Measurements from ENCODE around the gene SMIM14.
"Not testable (repeated sequence)": the region's sequence is repeated elsewhere in the genome, so short reads cannot be mapped to it uniquely, and the experiment has no call there.

The SMIM14 gene

GRCh38 chr4:39518484-39518883 is 120.2 kb downstream of the SMIM14 start:
- CTCF ChIA-PET, result no interaction called here
- no peak overlapping the region for H3K27ac ChIP-seq
- no peak for DNase-seq (ENCODE audit: low spot score)
- POLR2A ChIA-PET (ENCODE audit: low non-redundant PET), result no interaction called here
- no peak for TF ChIP-seq CTCF (conservative IDR thresholded peaks at IDR 0.05; ENCODE audit: low read depth)

- CTCF ChIA-PET, result no interaction called here
- DNase-seq (ENCODE audit: low spot score), result no peak
- peak overlapping the region; percentile 70 for H3K27ac ChIP-seq
- no peak for TF ChIP-seq CTCF (conservative IDR thresholded peaks at IDR 0.05; ENCODE audit: low read depth)
- POLR2A ChIA-PET (ENCODE audit: low non-redundant PET), result interaction anchor here (0.6 kb wide), 1 partner anchor 60 kb away, joined by 3 read pairs; no protein-coding TSS in a partner anchor
These were observed 122.2 kb downstream of the SMIM14 start for GRCh38 chr4:39516407-39516966.

- POLR2A ChIA-PET (ENCODE audit: low non-redundant PET), result interaction anchor here (0.6 kb wide), 1 partner anchor 59 kb away, joined by 3 read pairs; no protein-coding TSS in a partner anchor
- DNase-seq (ENCODE audit: low spot score); CTCF ChIA-PET: not testable (repeated sequence)
- H3K27ac ChIP-seq, result peak overlapping the region; percentile 70
These were observed 122.8 kb downstream of the SMIM14 start for GRCh38 chr4:39515669-39516401.

GRCh38 chr4:39514888-39515401 is 123.7 kb downstream of the SMIM14 start:
- TF ChIP-seq CTCF (conservative IDR thresholded peaks at IDR 0.05; ENCODE audit: low read depth), result no peak
- CTCF ChIA-PET, result no interaction called here
- peak overlapping the region; percentile 78 for H3K27ac ChIP-seq
- peak; percentile 31 for DNase-seq (ENCODE audit: low spot score)
- POLR2A ChIA-PET (ENCODE audit: low non-redundant PET), result no interaction called here

- DNase-seq (ENCODE audit: low spot score), result not testable (repeated sequence)
- H3K27ac ChIP-seq, result peak overlapping the region; percentile 78
These were observed 124.4 kb downstream of the SMIM14 start for GRCh38 chr4:39514266-39514665.

GRCh38 chr4:39510348-39510929 is 128.2 kb downstream of the SMIM14 start:
- no peak overlapping the region for H3K27ac ChIP-seq
- DNase-seq (ENCODE audit: low spot score), result no peak
- TF ChIP-seq CTCF (conservative IDR thresholded peaks at IDR 0.05; ENCODE audit: low read depth), result no peak
- POLR2A ChIA-PET (ENCODE audit: low non-redundant PET), result no interaction called here
- CTCF ChIA-PET, result interaction anchor here (0.5 to 0.7 kb wide), 2 partner anchors 13 to 42 kb away, joined by 3 to 4 read pairs; no protein-coding TSS in a partner anchor

More at GRCh38 chr4:39514266-39514665, 124.4 kb downstream of the SMIM14 start:
- POLR2A ChIA-PET (ENCODE audit: low non-redundant PET), result interaction anchor here (0.6 kb wide), 1 partner anchor 143 kb away, joined by 3 read pairs; no protein-coding TSS in a partner anchor
- CTCF ChIA-PET, result not testable (repeated sequence)

- H3K27ac ChIP-seq, result no peak overlapping the region
- POLR2A ChIA-PET (ENCODE audit: low non-redundant PET), result no interaction called here
- no peak for TF ChIP-seq CTCF (conservative IDR thresholded peaks at IDR 0.05; ENCODE audit: low read depth)
- no peak for DNase-seq (ENCODE audit: low spot score)
- CTCF ChIA-PET, result interaction anchor here (0.6 kb wide), 1 partner anchor 20 kb away, joined by 3 read pairs; no protein-coding TSS in a partner anchor
These were observed 133.1 kb downstream of the SMIM14 start for GRCh38 chr4:39505581-39505980.

All from RWPE1 (cell line).